Activated CD8-positive, alpha-beta T cell treated with anti-CD3 and anti-CD28 coated beads for 36 hours (primary cell): ENCODE results near the gene BAD. TPM values are rescaled to one million over a fixed set of nuclear protein-coding genes. Genes with fewer than 3 reads are reported as not detected.
A peak's percentile ranks its signal among the peaks of the same experiment; 100 is the strongest.

Experiments
- ATAC-seq: fragments of 200-7000 bp; cut with Tn5 transposase; one replicate; pipeline ENCODE4 v1.10.0; 2021; ENCODE audit warnings: mild to moderate bottlenecking, moderate library complexity
- CTCF ChIA-PET: fragments of 350-600 bp; sonication (Branson Sonifier 250); formaldehyde crosslinking; loops from one replicate; lab custom pipeline; 2021; ENCODE audit warnings: antibody characterized with exemption; lab: Charles Lee
- POLR2A ChIA-PET: fragments of 350-600 bp; sonication (Branson Sonifier 250); formaldehyde crosslinking; loops from one replicate; lab custom pipeline; 2021; ENCODE audit warnings: antibody characterized with exemption; lab: Charles Lee
- DNase-seq: peaks from one replicate; pipeline ENCODE4 v3.0.0-alpha.2; 2020
- H3K27ac Mint-ChIP-seq: one replicate; pipeline ENCODE4 v1.8.0; 2021; ENCODE audit warnings: mild to moderate bottlenecking, mixed read lengths
- H3K27me3 Mint-ChIP-seq: one replicate; pipeline ENCODE4 v1.8.0; 2021; ENCODE audit warnings: mixed read lengths
- H3K36me3 Mint-ChIP-seq: one replicate; pipeline ENCODE4 v1.8.0; 2021; ENCODE audit warnings: low read depth, mixed read lengths
- H3K4me1 Mint-ChIP-seq: one replicate; pipeline ENCODE4 v1.8.0; 2021; ENCODE audit warnings: low read depth, mixed read lengths
- H3K4me3 Mint-ChIP-seq: one replicate; pipeline ENCODE4 v1.8.0; 2021; ENCODE audit warnings: mild to moderate bottlenecking, moderate library complexity, mixed read lengths
- H3K9me3 Mint-ChIP-seq: one replicate; pipeline ENCODE4 v1.8.0; 2021; ENCODE audit warnings: mixed read lengths
- CTCF ChIP-seq: fragments of 200-600 bp; IDR thresholded peaks from one replicate; pipeline ENCODE4 v1.8.0; 2022; ENCODE audit warnings: antibody characterized with exemption, mild to moderate bottlenecking
- intact Hi-C: fragments of 100-400 bp; cut with micrococcal nuclease; formaldehyde crosslinking; loops from one replicate; pipeline ENCODE4 v1.10.0; 2022
- total RNA-seq, 2 experiments: library from RNA; stranded (reverse); gene quantifications; one replicate each; pipeline ENCODE4 v1.2.3, GENCODE V29; 2021

Gene BAD
- 10 to 100 TPM; 17.2 to 17.7 TPM for total RNA-seq

- peak within 1 kb of the TSS; percentile 88 for H3K27ac Mint-ChIP-seq
- H3K36me3 Mint-ChIP-seq = peaks cover 6% of the 10 kb centered on the region
- intact Hi-C loops = no loop called here
- no peak for TF ChIP-seq CTCF
- POLR2A ChIA-PET = interaction anchor here (0.9 to 4.7 kb wide), 15 partner anchors 8 to 98 kb away, joined by 3 to 47 read pairs (median 4); partner anchors contain the start of genes CATSPERZ, ESRRA, NUDT22 and PRDX5
- peak; percentile 87 for ATAC-seq
- DNase-seq = peak; percentile 95
- CTCF ChIA-PET = interaction anchor here (0.7 to 8.1 kb wide), 9 partner anchors 12 to 80 kb away, joined by 3 to 77 read pairs (median 4); partner anchors contain the start of genes CATSPERZ, ESRRA, PRDX5 and TRMT112
- H3K4me1 Mint-ChIP-seq = peaks cover 15% of the 10 kb centered on the region
- peak within 1 kb of the TSS; percentile 80 for H3K4me3 Mint-ChIP-seq
- H3K27me3 Mint-ChIP-seq = no peaks in the 10 kb centered on the region
- no peaks in the 10 kb centered on the region for H3K9me3 Mint-ChIP-seq
Observed at GRCh38 chr11:64284048-64284961, at the start of gene BAD. Gene BAD, minus strand, starts transcription at chr11:64284665. Its CDS starts 297 bp downstream, at chr11:64284368.

- ATAC-seq = no peak
- Mint-ChIP-seq H3K36me3 (peaks cover 19% of the 10 kb centered on the region), H3K27me3 (no peaks in the 10 kb centered on the region), H3K9me3 (no peaks in the 10 kb centered on the region), H3K4me1 (peaks cover 30% of the 10 kb centered on the region), H3K27ac (no peak overlapping the region), H3K4me3 (no peak overlapping the region)
- TF ChIP-seq CTCF = no peak
- ChIA-PET CTCF (interaction anchor here (2.2 to 5.4 kb wide), 4 partner anchors 15 to 129 kb away, joined by 4 to 75 read pairs (median 11); partner anchors contain the start of genes PRDX5 and TRMT112), POLR2A (interaction anchor here (0.9 to 2.1 kb wide), 2 partner anchors 16 to 25 kb away, joined by 3 to 5 read pairs; partner anchors contain the start of genes PRDX5, RPS6KA4 and TRMT112)
- intact Hi-C loops = no loop called here
- no peak for DNase-seq
Observed at GRCh38 chr11:64333556-64333955, 49.1 kb upstream of the BAD start.

- intact Hi-C loops = no loop called here
Observed at GRCh38 chr11:64331569-64332371, 47.3 kb upstream of the BAD start.

GRCh38 chr11:64330888-64331287 lies 46.4 kb upstream of the BAD start:
- Mint-ChIP-seq H3K27ac (no peak overlapping the region), H3K27me3 (no peaks in the 10 kb centered on the region), H3K9me3 (no peaks in the 10 kb centered on the region), H3K36me3 (peaks cover 8% of the 10 kb centered on the region), H3K4me3 (no peak overlapping the region), H3K4me1 (peaks cover 22% of the 10 kb centered on the region)
- intact Hi-C loops = no loop called here
- ATAC-seq = no peak
- no peak for DNase-seq
- ChIA-PET POLR2A (interaction anchor here (0.8 to 4.6 kb wide), 6 partner anchors 10 to 124 kb away, joined by 3 to 29 read pairs (median 6); partner anchors contain the start of genes CCDC88B, ESRRA, PRDX5 and TRMT112), CTCF (interaction anchor here (0.7 to 5.4 kb wide), 14 partner anchors 8 to 127 kb away, joined by 3 to 75 read pairs (median 6); partner anchors contain the start of genes CCDC88B, PLCB3, PRDX5 and TRMT112)
- no peak for TF ChIP-seq CTCF

More at GRCh38 chr11:64331569-64332371, 47.3 kb upstream of the BAD start:
- POLR2A ChIA-PET = interaction anchor here (0.8 to 4.6 kb wide), 11 partner anchors 9 to 146 kb away, joined by 3 to 29 read pairs (median 5); partner anchors contain the start of genes CCDC88B, ESRRA, KCNK4 and PRDX5
- ATAC-seq (peak; percentile 89), DNase-seq (peak; percentile 96)
- H3K36me3 Mint-ChIP-seq = peaks cover 8% of the 10 kb centered on the region
- peak; percentile 67 for TF ChIP-seq CTCF
- H3K4me3 Mint-ChIP-seq = peak overlapping the region; percentile 0
- H3K4me1 Mint-ChIP-seq = peaks cover 24% of the 10 kb centered on the region
- no peaks in the 10 kb centered on the region for H3K27me3 Mint-ChIP-seq
- CTCF ChIA-PET = interaction anchor here (0.7 to 5.4 kb wide), 18 partner anchors 8 to 128 kb away, joined by 3 to 75 read pairs (median 6); partner anchors contain the start of genes CCDC88B, PLCB3, PRDX5 and TRMT112
- no peaks in the 10 kb centered on the region for H3K9me3 Mint-ChIP-seq
- peak overlapping the region; percentile 75 for H3K27ac Mint-ChIP-seq
